GM15510 (cell line): ENCODE data around the gene CENPP.

Experiments used
- POLR2A ChIP-seq: IDR thresholded peaks from 3 replicates; pipeline ENCODE4 v1.6.1; 2011; ENCODE audit warnings: borderline replicate concordance; ENCODE audit not compliant: insufficient read length; ENCODE audit errors: extremely low read depth

Gene CENPP

DNA sequence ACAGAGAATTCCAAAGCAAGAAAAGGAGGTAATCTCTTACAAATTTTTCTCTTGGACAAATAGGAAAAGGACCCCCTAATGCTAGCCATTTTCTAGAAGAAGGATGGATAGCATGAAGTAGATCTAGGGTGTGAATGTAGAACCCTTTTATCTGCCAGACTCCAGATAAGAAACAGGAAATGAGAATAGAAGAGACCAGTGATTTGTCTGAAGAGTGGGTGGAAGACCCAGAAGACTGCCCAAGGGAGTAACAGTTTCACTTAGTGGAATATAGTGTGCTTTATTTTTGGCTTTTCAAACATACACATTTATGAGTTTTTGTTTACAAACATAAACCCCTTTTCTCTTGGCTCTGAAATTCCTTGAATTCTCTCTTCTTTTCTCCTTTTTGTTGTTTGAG lies 185.0 kb downstream of the CENPP start:
- no peak for TF ChIP-seq POLR2A

DNA sequence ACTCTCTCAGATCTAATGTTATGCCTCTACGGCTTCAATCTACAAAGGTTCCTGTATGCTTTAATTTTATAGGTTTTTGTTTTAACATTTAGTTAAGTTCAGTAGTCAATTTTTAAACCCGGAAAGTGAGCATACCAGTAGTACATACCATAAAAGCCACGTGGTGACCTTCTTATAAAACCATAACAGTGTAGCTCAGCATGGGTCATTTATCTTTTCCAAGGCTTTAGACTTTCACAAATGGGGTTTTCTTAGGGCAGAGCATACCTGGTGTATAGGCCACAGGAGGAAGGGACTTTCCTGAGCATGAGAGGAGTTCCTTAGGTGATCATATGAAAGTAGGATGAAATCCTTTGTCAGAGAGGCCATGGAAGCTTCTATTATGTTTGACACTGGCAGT lies 186.9 kb downstream of the CENPP start:
- TF ChIP-seq POLR2A, result no peak

DNA sequence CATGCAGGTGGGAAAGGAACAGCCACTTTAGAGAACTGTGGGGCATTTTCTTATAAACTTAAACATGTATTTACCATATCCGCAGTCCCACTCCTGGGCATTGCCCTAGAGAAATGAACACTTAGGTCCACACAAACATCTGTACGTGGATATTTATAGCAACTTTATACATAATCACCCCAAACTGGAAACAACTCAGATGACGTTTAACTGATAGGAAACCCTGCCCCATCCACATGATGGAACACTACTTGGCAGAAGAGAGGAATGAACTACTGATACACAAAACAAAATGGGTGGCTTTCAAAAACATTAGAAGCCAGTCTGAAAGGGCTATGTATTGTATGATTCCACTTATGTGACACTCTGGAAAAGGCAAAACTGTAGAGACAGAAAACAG lies 187.6 kb downstream of the CENPP start:
- no peak for TF ChIP-seq POLR2A

DNA sequence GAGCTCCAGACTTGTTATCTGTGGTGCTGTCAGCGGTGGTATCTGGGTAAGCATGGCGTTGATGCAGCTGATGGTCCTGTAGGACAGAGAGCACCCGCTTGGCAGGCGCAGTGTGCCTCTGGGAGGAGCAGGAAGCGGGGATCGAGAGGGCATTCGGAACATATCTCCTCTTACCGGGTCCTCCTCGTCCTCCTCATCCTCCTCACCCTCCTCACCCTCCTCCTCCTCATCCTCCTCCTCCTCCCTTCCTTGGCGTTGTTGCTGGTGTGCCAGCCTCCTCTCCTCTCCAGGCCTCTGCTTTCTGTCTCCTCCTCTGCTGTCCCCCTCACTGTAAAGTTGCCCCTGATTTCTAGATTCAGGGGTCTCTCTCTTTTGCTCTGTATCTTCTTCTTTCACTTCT lies 188.9 kb downstream of the CENPP start:
- TF ChIP-seq POLR2A, result no peak

DNA sequence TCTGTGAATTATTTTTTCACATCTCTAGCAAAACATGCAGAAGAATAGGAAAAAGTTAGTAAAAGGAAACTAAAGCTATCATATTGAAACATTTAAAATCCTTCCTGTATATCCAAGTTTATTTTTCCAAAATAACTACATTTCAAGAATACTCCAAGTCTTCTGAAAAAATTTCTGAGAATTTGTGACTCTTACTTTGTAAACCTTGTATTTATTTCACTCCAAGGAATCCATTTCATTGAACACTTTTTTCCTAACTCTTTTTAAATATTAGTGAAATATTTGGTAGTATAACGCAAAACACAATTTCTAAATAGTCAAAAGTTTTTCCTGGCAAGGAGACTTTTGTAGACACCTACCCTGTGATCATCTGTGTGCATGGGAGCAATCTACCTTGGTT lies 190.8 kb downstream of the CENPP start:
- no peak for TF ChIP-seq POLR2A

DNA sequence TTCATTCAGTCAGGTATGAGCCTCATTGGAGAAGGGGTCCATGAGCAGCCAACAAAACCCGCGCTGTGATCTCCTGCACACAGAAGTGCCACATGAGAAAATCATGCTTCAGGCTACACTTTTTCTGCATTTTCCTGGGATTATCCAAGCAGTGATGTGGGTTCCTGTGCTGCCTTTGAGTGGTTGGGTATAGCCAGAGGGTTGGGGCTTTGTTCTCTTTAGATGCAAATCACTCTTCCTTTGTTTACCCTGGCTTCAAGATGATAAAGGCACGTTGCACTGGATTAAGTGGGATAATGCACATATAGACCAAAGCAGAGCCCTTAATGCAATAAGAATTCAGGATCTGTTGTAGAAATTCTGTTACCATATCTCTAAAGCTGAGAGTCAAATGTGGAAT lies 191.3 kb downstream of the CENPP start:
- no peak for TF ChIP-seq POLR2A

DNA sequence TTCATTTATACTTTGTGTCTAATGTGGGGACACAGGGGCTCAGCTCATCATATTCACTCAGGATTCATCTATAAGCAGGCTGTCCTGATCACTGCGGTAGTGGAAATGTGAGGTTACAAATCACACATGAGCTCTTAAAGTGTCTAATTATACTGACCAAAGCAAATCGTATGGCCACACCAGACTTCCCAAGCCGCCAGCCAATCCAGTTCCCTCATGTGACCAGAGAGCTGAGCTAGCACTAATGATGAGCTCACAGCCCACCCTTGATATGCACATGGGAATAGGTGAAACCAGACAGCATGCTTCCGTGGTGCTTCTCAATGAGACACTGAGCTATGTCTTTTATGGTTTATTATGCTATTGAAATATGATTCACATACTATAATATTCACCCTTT lies 192.4 kb downstream of the CENPP start:
- no peak for TF ChIP-seq POLR2A

DNA sequence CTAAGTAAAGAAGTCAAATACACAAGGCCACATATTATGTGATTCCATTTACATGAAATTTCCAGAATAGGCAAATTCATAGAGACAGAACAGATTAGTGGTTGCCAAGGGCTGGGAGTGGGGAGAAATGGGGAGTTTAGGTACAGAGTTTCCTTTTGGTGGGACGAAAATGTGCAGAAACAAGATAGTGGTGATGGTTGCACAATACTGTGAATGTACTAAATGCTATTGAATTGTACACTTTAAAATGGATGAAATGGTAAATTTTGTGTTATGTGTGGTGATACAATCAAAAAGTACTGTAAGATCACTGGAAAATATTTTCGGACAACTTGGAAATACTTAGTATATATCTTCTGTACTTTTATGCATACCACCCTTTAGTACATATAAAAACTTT lies 195.1 kb downstream of the CENPP start:
- no peak for TF ChIP-seq POLR2A

DNA sequence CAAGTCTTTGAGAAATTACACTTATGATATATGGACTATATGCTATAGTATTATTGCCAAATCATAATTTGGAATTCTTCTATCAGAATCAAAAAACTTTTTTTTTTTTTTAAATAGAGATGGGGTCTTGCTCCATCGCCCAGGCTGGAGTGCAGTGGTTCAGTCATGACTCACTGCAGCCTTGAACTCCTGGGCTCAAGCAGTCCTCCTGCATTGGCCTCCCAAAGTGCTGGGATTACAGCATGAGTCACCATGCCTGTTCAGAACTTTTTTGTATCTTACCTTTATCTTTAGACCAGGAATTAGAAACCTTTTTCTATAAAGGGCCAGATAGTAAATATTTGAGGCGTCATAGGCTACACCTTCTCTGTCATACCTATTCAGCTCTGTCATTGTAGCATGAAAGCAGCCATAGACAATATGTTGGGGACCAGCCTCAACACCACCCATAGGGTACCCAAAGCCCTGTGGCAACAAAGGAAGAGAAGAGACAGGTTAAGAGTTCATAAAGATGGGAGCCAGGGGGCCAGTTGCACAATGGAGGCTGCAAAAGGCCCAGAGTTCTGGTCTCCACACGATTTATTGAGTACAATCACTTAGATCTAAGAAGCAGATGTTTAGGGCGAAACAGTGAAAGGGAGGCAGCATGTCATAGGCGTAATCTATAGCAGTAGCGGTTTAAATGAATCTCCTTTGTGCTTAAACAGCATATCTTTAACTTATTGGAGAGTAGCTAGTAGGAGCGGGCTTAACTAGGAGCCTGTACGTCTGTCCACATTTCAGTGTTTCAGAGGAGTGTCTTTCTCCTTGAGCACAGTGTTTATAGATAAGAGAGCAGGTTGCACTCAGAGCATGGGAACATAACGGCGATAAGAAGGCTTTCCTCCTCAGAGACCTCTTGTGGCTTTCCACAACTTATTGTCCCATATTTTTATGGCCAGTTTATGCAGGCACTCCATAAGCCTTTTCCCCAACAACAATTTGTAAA lies 197.5 kb downstream of the CENPP start:
- no peak for TF ChIP-seq POLR2A

DNA sequence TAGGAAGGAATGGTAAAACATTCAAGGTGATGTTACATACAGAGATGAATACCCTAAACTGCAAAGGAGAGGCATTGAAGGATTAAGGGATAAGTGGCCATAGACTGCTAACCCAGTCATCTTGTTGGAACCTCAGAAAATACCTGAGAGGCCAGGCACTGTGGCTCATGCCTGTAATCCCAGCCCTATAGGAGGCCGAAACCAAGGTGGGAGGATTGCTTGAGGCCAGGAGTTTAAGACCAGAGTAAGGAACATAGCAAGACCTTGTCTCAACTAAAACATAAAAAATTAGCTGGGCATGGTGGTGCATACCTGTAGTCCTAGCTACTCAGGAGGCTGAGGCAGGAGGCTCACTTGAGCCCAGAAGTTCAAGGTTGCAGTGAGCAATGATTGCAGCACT lies 199.1 kb downstream of the CENPP start:
- no peak for TF ChIP-seq POLR2A

DNA sequence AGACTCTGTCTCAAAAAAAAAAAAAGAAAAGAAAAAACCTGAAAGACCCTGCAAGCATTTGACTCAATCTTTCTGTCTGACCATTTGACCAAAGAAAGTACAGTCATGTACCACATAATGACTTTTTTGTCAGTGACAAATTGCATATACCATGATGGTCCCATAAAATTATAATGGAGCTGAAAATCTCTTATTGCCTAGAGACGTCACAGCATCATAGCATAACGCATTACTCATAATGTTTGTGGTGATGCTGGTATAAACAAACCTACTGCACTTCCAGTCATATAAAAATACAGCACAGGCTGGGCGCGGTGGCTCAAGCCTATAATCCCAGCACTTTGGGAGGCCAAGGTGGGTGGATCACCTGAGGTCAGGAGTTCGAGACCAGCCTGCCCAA lies 199.6 kb downstream of the CENPP start:
- TF ChIP-seq POLR2A, result no peak

DNA sequence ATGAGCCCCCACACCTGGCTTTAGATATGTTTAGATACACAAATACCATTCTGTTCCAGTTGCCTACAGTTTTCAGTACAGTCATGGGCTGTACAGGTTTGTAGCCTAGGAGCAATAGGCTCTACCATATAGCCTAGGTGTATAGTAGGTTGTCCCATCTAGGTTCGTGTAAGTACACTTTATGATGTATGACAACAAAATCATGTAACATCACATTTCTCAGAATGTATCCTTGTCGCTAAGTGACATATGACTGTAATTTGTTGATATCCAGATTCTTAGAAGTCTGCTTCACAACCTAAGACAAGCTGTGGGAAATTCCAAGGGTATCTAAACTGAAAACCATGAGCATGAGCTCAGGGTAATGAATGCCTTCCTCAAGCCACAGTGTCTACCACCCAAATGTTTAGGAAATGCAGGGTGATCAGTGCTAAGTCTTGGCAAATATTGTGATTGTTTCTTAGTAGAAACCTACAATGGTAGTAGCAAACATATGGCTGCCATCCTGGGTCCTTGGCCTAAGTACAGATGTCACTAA lies 201.6 kb downstream of the CENPP start:
- TF ChIP-seq POLR2A, result no peak

DNA sequence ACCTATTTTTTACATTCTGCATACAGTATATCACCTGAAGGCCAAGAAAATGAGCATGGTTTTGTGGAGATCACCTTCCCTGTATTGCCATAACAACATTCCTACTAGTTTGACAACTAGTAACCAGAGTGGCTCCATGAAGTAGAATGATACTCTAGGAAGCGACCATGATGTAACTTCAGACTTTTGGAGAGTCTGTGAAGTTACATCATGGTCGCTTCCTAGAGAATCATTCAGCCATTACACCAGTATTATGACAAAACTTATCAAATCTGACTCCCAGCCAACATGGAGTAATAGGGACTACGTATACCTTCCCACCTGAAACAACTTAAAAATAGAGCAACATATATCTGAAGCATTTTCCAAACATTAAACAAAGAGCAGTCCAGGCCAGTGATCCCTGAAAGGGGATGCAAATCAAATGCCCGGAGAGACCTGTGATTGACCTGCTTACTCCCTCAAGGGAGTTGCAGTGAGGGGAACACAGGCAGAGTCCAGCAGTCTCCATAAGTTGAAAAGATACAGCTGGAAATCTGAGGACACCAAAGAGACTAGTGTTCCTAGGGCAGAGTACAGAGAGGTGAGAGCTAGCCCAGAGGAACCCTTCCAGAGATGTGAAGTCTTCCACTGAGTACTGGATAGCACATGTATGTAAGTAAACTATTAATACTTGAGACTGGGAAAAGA lies 202.2 kb downstream of the CENPP start:
- no peak for TF ChIP-seq POLR2A

DNA sequence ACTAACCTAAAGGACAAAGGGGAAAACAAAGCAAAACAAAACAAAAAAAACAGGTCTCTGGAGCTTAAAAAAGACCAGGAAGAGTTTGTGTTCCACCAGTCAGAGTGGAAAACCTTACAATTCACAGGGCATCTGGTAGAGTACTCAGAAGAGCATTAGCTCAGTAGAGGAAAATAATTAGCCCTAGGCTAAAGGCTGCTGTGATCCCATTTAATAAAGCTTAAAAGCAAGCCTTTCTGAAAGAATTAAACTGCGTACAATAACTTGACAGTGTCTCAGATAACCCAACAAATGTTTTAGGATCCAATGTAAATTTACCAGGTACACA lies 202.7 kb downstream of the CENPP start:
- TF ChIP-seq POLR2A, result no peak

DNA sequence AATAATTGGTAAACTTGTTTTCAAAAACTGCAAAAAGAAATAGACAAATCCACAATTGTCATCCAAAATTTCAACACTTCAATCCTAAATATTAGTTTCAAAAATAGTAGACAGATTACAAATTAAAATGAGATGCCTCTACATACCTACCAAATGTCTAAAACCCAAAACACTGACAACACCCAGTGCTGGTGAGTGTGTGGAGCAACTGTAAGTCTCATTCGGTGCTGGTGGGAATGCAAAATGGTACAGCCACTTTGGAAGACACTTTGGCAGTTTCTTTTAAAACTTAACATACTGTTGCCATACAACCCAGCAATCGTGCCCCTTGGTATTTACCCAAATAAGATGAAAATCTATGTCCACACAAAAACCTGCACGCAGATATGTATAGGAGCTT lies 203.4 kb downstream of the CENPP start:
- no peak for TF ChIP-seq POLR2A

DNA sequence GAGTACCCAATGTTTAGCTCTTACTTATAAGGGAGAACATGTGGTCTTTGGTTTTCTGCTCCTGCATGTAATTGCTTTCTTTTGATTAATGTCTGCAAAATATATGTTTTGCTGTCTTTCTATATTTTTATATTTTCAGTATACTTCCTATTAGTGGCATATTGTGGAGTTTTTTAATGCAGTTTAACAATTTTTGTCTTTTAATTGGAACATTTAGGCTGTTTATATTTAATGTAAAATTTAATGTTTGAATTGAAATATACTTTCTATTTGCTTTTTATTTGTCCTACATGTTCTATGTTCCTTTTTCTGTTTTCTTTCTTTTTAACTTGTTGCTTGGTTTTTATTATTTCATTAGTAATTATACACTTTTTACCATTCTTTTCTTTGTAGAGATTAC lies 205.1 kb downstream of the CENPP start:
- TF ChIP-seq POLR2A, result no peak
